Neural cell (in vitro differentiated cells): ENCODE results near the gene LRP2. TPM values are rescaled to one million over a fixed set of nuclear protein-coding genes. Genes with fewer than 3 reads are reported as not detected.

ENCODE experiments used
- H2AFZ ChIP-seq: fragments of 200-600, 300-800 bp; sonication (generic), shearing (Covaris generic); 2 replicates; pipeline ENCODE4 v1.6.0; 2014; ENCODE audit warnings: low read depth, mild to moderate bottlenecking, antibody characterized with exemption, low read length, moderate library complexity
- H3F3A ChIP-seq: fragments of 200-600 bp; shearing (Covaris generic); 2 replicates; pipeline ENCODE4 v1.6.1; 2016; ENCODE audit warnings: mild to moderate bottlenecking, moderate library complexity, mixed read lengths, antibody characterized with exemption, low read length; ENCODE audit not compliant: insufficient read depth, poor library complexity, severe bottlenecking
- H3K27ac ChIP-seq: fragments of 200-600, 300-800 bp; sonication (generic), shearing (Covaris generic); 2 replicates; pipeline ENCODE4 v1.5.1; 2014; ENCODE audit warnings: mild to moderate bottlenecking, low read length, moderate library complexity
- H3K27me3 ChIP-seq: fragments of 300-800, 200-600 bp; sonication (generic), shearing (Covaris generic); 2 replicates; pipeline ENCODE4 v1.6.0; 2014; ENCODE audit warnings: mild to moderate bottlenecking, low read depth, low read length, moderate library complexity; ENCODE audit not compliant: insufficient read depth
- H3K36me3 ChIP-seq: fragments of 300-800, 200-600 bp; sonication (generic), shearing (Covaris generic); 2 replicates; pipeline ENCODE4 v1.5.1; 2014; ENCODE audit warnings: mild to moderate bottlenecking, antibody characterized with exemption, low read length, moderate library complexity; ENCODE audit not compliant: insufficient read depth
- H3K4me2 ChIP-seq: fragments of 300-800, 200-600 bp; sonication (generic), shearing (Covaris generic); 2 replicates; pipeline ENCODE4 v1.6.0; 2014; ENCODE audit warnings: mild to moderate bottlenecking, low read length
- H3K4me3 ChIP-seq: fragments of 300-800, 200-600 bp; sonication (generic), shearing (Covaris generic); 2 replicates; pipeline ENCODE4 v1.5.1; 2014; ENCODE audit warnings: mild to moderate bottlenecking, low read length, moderate library complexity
- H3K79me2 ChIP-seq: fragments of 200-600 bp; shearing (Covaris generic); replicated peaks from 2 replicates; pipeline ENCODE4 v1.6.0; 2014; ENCODE audit warnings: mild to moderate bottlenecking, low read length, moderate library complexity; ENCODE audit not compliant: insufficient read depth
- H3K9ac ChIP-seq: fragments of 300-800, 200-600 bp; sonication (generic), shearing (Covaris generic); 2 replicates; pipeline ENCODE4 v1.6.1; 2016; ENCODE audit warnings: mild to moderate bottlenecking, low read length, mixed read lengths
- H3K9me2 ChIP-seq: fragments of 200-600 bp; shearing (Covaris generic); 2 replicates; pipeline ENCODE4 v1.6.1; 2016; ENCODE audit warnings: mild to moderate bottlenecking, low read length, mixed read lengths; ENCODE audit not compliant: insufficient read depth
- H3K9me3 ChIP-seq: fragments of 200-600, 300-800 bp; sonication (generic), shearing (Covaris generic); 2 replicates; pipeline ENCODE4 v1.6.1; 2016; ENCODE audit warnings: mild to moderate bottlenecking, mixed run types, low read length, moderate library complexity, mixed read lengths
- H4K20me1 ChIP-seq: fragments of 200-600 bp; shearing (Covaris generic); 2 replicates; pipeline ENCODE4 v1.6.1; 2016; ENCODE audit warnings: mild to moderate bottlenecking, mixed run types; ENCODE audit not compliant: insufficient read depth
- CTCF ChIP-seq: fragments of 450-650 bp; IDR thresholded peaks from 2 replicates; pipeline ENCODE4 v1.5.1; 2014; ENCODE audit warnings: antibody characterized with exemption, mild to moderate bottlenecking, moderate library complexity; ENCODE audit not compliant: poor library complexity, severe bottlenecking
- EP300 ChIP-seq: fragments of 450-650 bp; conservative IDR thresholded peaks from 2 replicates; pipeline ENCODE4 v1.6.1; 2014; ENCODE audit warnings: antibody characterized with exemption, mild to moderate bottlenecking, moderate library complexity; ENCODE audit not compliant: poor library complexity, severe bottlenecking
- EZH2 ChIP-seq: fragments of 200-600, 300-800 bp; shearing (Covaris generic), sonication (generic); IDR thresholded peaks from 2 replicates; pipeline ENCODE4 v1.6.1; 2014; ENCODE audit warnings: antibody characterized with exemption, low read length, borderline replicate concordance, mild to moderate bottlenecking; ENCODE audit not compliant: insufficient read depth, poor library complexity, severe bottlenecking
- MXI1 ChIP-seq: fragments of 450-650 bp; conservative IDR thresholded peaks from 2 replicates; pipeline ENCODE4 v1.6.1; 2014; ENCODE audit warnings: antibody characterized with exemption, mild to moderate bottlenecking; ENCODE audit not compliant: poor library complexity, severe bottlenecking
- POLR2AphosphoS5 ChIP-seq: IDR thresholded peaks from 2 replicates; pipeline ENCODE4 v1.6.1; 2012
- RAD21 ChIP-seq: fragments of 450-650 bp; conservative IDR thresholded peaks from 2 replicates; pipeline ENCODE4 v1.6.1; 2014; ENCODE audit warnings: antibody characterized with exemption, mild to moderate bottlenecking, moderate library complexity
- REST ChIP-seq: IDR thresholded peaks from 2 replicates; pipeline ENCODE4 v1.6.1; 2012; ENCODE audit warnings: borderline replicate concordance
- SMC3 ChIP-seq: fragments of 450-650 bp; conservative IDR thresholded peaks from 2 replicates; pipeline ENCODE4 v1.6.1; 2014; ENCODE audit warnings: antibody characterized with exemption, mild to moderate bottlenecking, moderate library complexity; ENCODE audit not compliant: poor library complexity
- TAF1 ChIP-seq: IDR thresholded peaks from 2 replicates; pipeline ENCODE4 v1.6.1; 2012; ENCODE audit warnings: low read depth
- polyA plus RNA-seq: library from polyadenylated mRNA; depleted of rRNA; stranded (reverse); fragments of >200 nt; gene quantifications from 2 replicates; pipeline ENCODE4 v1.2.3, GENCODE V29; 2014

LRP2 gene
- polyA plus RNA-seq, 1 donor from 2014 or later = 1.8 TPM

GRCh38 chr2:169290433-169290832, 71.9 kb downstream of the LRP2 start:
- Histone ChIP-seq H3K4me3 (no peak overlapping the region), H3K36me3 (no peaks in the 10 kb centered on the region), H3F3A (no peaks in the 10 kb centered on the region), H3K27me3 (no peaks in the 10 kb centered on the region), H3K9ac (no peak overlapping the region), H3K79me2 (no peaks in the 10 kb centered on the region), H3K9me2 (no peaks in the 10 kb centered on the region), H3K27ac (no peak overlapping the region), H4K20me1 (no peaks in the 10 kb centered on the region), H3K4me2 (no peak overlapping the region), H2AFZ (no peak overlapping the region), H3K9me3 (no peaks in the 10 kb centered on the region)
- TF ChIP-seq EP300 = no peak
- TF ChIP-seq RAD21 = no peak

DNA sequence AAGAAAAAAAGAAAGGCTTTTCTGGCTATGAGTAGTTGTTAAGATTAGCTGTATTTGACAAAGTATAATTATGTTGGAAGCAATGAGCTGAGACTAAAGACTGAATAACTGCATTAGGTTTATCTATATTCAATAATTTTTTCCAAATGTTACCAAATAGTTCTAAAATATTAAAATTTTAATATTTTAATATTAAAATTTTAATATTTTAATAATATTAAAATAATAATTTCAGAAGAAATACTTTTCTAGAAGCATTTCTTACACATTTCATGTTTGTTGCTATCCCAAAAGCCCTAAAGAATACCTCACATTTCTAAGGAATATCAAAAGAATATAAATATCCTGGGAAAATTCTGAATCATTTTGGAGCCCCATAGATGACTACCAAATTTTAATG, 74.7 kb downstream of the LRP2 start:
- H3K27ac ChIP-seq = no peak overlapping the region
- H3K27me3 ChIP-seq = no peaks in the 10 kb centered on the region
- no peak for TF ChIP-seq REST
- TF ChIP-seq TAF1 = no peak
- no peak for TF ChIP-seq RAD21
- TF ChIP-seq SMC3 = no peak
- no peak for TF ChIP-seq CTCF
- TF ChIP-seq POLR2AphosphoS5 = no peak
- no peak for TF ChIP-seq EP300
- no peak for TF ChIP-seq EZH2
- no peak for TF ChIP-seq MXI1
- H3K4me2 ChIP-seq = no peak overlapping the region
- H3K36me3 ChIP-seq = no peaks in the 10 kb centered on the region
- H2AFZ ChIP-seq = no peak overlapping the region
- H3K9me3 ChIP-seq = no peaks in the 10 kb centered on the region
- H3K9me2 ChIP-seq = no peaks in the 10 kb centered on the region
- no peaks in the 10 kb centered on the region for H3F3A ChIP-seq
- no peaks in the 10 kb centered on the region for H4K20me1 ChIP-seq
- no peak overlapping the region for H3K4me3 ChIP-seq
- no peak overlapping the region for H3K9ac ChIP-seq
- no peaks in the 10 kb centered on the region for H3K79me2 ChIP-seq

- Histone ChIP-seq H3K9me3 (no peaks in the 10 kb centered on the region), H2AFZ (no peak overlapping the region), H3K4me2 (no peak overlapping the region), H3K27ac (no peak overlapping the region), H3K9me2 (no peaks in the 10 kb centered on the region), H3K36me3 (no peaks in the 10 kb centered on the region), H3K79me2 (no peaks in the 10 kb centered on the region), H3K4me3 (no peak overlapping the region), H4K20me1 (no peaks in the 10 kb centered on the region), H3K27me3 (no peaks in the 10 kb centered on the region), H3K9ac (no peak overlapping the region), H3F3A (no peaks in the 10 kb centered on the region)
- TF ChIP-seq RAD21 (no peak), MXI1 (no peak), SMC3 (no peak)
These were observed 75.6 kb downstream of the LRP2 start for GRCh38 chr2:169286624-169287231.
